ENCODE data around the gene ZBTB40. TPM values are rescaled to one million over a fixed set of nuclear protein-coding genes. Genes with fewer than 3 reads are reported as not detected.

The ZBTB40 gene
- total and polyA plus RNA-seq, 4 experiments from 2014 or later: 0.81 to 50.6 (median 26.5) TPM

- no peak overlapping the region for H3K27ac ChIP-seq (ENCODE audit: low read depth, low read length)
- H3K27me3 ChIP-seq (ENCODE audit: insufficient read depth, low read length): no peaks in the 10 kb centered on the region
- Mint-ChIP-seq H3K9me3 (peaks cover 0 to 27% (median 15%) of the 10 kb centered on the region in 8 donors), H3K36me3 (peaks cover 17 to 39% of the 10 kb centered on the region in 2 donors), H3K27me3 (no peaks in the 10 kb centered on the region), H3K27ac (peak overlapping the region in 1 of 7 donors; percentile 31), H3K4me1 (peaks cover 20 to 43% (median 28%) of the 10 kb centered on the region in 4 donors), H3K4me3 (peak overlapping the region in 3 of 8 donors; percentile 8 to 40 (median 12))
- ChIA-PET POLR2A (ENCODE audit: partially characterized antibody) (no interaction called here), CTCF (ENCODE audit: partially characterized antibody) (no interaction called here)
- DNase-seq: no peak
- H3K9me3 ChIP-seq (ENCODE audit: control insufficient read depth in 1 of 2, low read length in 2 of 2): no peaks in the 10 kb centered on the region
- H3K4me3 ChIP-seq (ENCODE audit: low read length in 2 of 2): no peak overlapping the region
- intact Hi-C loops (cut with micrococcal nuclease): no loop called here
- no peaks in the 10 kb centered on the region for H3K4me1 ChIP-seq (ENCODE audit: insufficient read depth, low read length)
- no peaks in the 10 kb centered on the region for H3K36me3 ChIP-seq (ENCODE audit: insufficient read depth, low read length)
These were observed 33.2 kb downstream of the ZBTB40 start for GRCh38 chr1:22484706-22485345.

- intact Hi-C loops (cut with micrococcal nuclease): no loop called here
- Histone ChIP-seq H3K4me1 (ENCODE audit: insufficient read depth, low read length) (no peaks in the 10 kb centered on the region), H3K4me3 (ENCODE audit: low read length in 2 of 2) (no peak overlapping the region), H3K27me3 (ENCODE audit: insufficient read depth, low read length) (no peaks in the 10 kb centered on the region), H3K27ac (ENCODE audit: low read depth, low read length) (no peak overlapping the region), H3K36me3 (ENCODE audit: insufficient read depth, low read length) (no peaks in the 10 kb centered on the region), H3K9me3 (ENCODE audit: control insufficient read depth in 1 of 2, low read length in 2 of 2) (no peaks in the 10 kb centered on the region)
- H3K36me3 Mint-ChIP-seq: peaks cover 20 to 37% of the 10 kb centered on the region in 2 donors
- H3K4me3 Mint-ChIP-seq: no peak overlapping the region
- H3K27ac Mint-ChIP-seq: no peak overlapping the region
- no peak for DNase-seq
- CTCF ChIA-PET (ENCODE audit: partially characterized antibody): no interaction called here
- no peaks in the 10 kb centered on the region for H3K27me3 Mint-ChIP-seq
- POLR2A ChIA-PET (ENCODE audit: partially characterized antibody): no interaction called here
- H3K4me1 Mint-ChIP-seq: peaks cover 20 to 37% (median 28%) of the 10 kb centered on the region in 4 donors
- peaks cover 0 to 27% (median 15%) of the 10 kb centered on the region in 8 donors for H3K9me3 Mint-ChIP-seq
These were observed 33.8 kb downstream of the ZBTB40 start for GRCh38 chr1:22485431-22485830.

- Mint-ChIP-seq H3K9me3 (peaks cover 0 to 27% (median 14%) of the 10 kb centered on the region in 8 donors), H3K4me3 (no peak overlapping the region), H3K27ac (no peak overlapping the region), H3K27me3 (no peaks in the 10 kb centered on the region), H3K36me3 (peaks cover 37% of the 10 kb centered on the region in 2 donors), H3K4me1 (peaks cover 17 to 30% (median 23%) of the 10 kb centered on the region in 4 donors)
- no peaks in the 10 kb centered on the region for H3K4me1 ChIP-seq (ENCODE audit: insufficient read depth, low read length)
- CTCF ChIA-PET (ENCODE audit: partially characterized antibody): no interaction called here
- no peak for DNase-seq
- no peak overlapping the region for H3K4me3 ChIP-seq (ENCODE audit: low read length in 2 of 2)
- intact Hi-C loops (cut with micrococcal nuclease): no loop called here
- H3K27me3 ChIP-seq (ENCODE audit: insufficient read depth, low read length): no peaks in the 10 kb centered on the region
- no peak overlapping the region for H3K27ac ChIP-seq (ENCODE audit: low read depth, low read length)
- POLR2A ChIA-PET (ENCODE audit: partially characterized antibody): no interaction called here
- H3K36me3 ChIP-seq (ENCODE audit: insufficient read depth, low read length): no peaks in the 10 kb centered on the region
- no peaks in the 10 kb centered on the region for H3K9me3 ChIP-seq (ENCODE audit: control insufficient read depth in 1 of 2, low read length in 2 of 2)
These were observed 36.1 kb downstream of the ZBTB40 start for GRCh38 chr1:22487781-22488180.

GRCh38 chr1:22488319-22488718 lies 36.7 kb downstream of the ZBTB40 start:
- no peak for DNase-seq
- intact Hi-C loops (cut with micrococcal nuclease): no loop called here
- H3K27me3 ChIP-seq (ENCODE audit: insufficient read depth, low read length): no peaks in the 10 kb centered on the region
- H3K4me1 ChIP-seq (ENCODE audit: insufficient read depth, low read length): no peaks in the 10 kb centered on the region
- Mint-ChIP-seq H3K4me3 (no peak overlapping the region), H3K9me3 (peaks cover 0 to 23% (median 10%) of the 10 kb centered on the region in 8 donors), H3K36me3 (peaks cover 39 to 42% of the 10 kb centered on the region in 2 donors), H3K27me3 (no peaks in the 10 kb centered on the region), H3K4me1 (peaks cover 13 to 26% (median 19%) of the 10 kb centered on the region in 4 donors), H3K27ac (no peak overlapping the region)
- H3K4me3 ChIP-seq (ENCODE audit: low read length in 2 of 2): no peak overlapping the region
- no peaks in the 10 kb centered on the region for H3K36me3 ChIP-seq (ENCODE audit: insufficient read depth, low read length)
- no peak overlapping the region for H3K27ac ChIP-seq (ENCODE audit: low read depth, low read length)
- ChIA-PET CTCF (ENCODE audit: partially characterized antibody) (no interaction called here), POLR2A (ENCODE audit: partially characterized antibody) (no interaction called here)
- H3K9me3 ChIP-seq (ENCODE audit: control insufficient read depth in 1 of 2, low read length in 2 of 2): no peaks in the 10 kb centered on the region

- CTCF ChIA-PET (ENCODE audit: partially characterized antibody): no interaction called here
These were observed 37.6 kb downstream of the ZBTB40 start for GRCh38 chr1:22489278-22489677.

GRCh38 chr1:22489823-22490222 lies 38.2 kb downstream of the ZBTB40 start:
- Mint-ChIP-seq H3K4me3 (no peak overlapping the region), H3K27me3 (no peaks in the 10 kb centered on the region), H3K36me3 (peaks cover 38 to 47% of the 10 kb centered on the region in 2 donors), H3K27ac (no peak overlapping the region), H3K4me1 (peaks cover 11 to 13% (median 11%) of the 10 kb centered on the region in 4 donors), H3K9me3 (peaks cover 0 to 8% (median 3%) of the 10 kb centered on the region in 8 donors)
- Histone ChIP-seq H3K36me3 (ENCODE audit: insufficient read depth, low read length) (peaks cover 7% of the 10 kb centered on the region), H3K27me3 (ENCODE audit: insufficient read depth, low read length) (no peaks in the 10 kb centered on the region), H3K4me3 (ENCODE audit: low read length in 2 of 2) (no peak overlapping the region), H3K27ac (ENCODE audit: low read depth, low read length) (no peak overlapping the region), H3K9me3 (ENCODE audit: control insufficient read depth in 1 of 2, low read length in 2 of 2) (no peaks in the 10 kb centered on the region), H3K4me1 (ENCODE audit: insufficient read depth, low read length) (no peaks in the 10 kb centered on the region)
- POLR2A ChIA-PET (ENCODE audit: partially characterized antibody): no interaction called here
- intact Hi-C loops (cut with micrococcal nuclease): no loop called here
- CTCF ChIA-PET (ENCODE audit: partially characterized antibody): no interaction called here
- DNase-seq: no peak

More at GRCh38 chr1:22489278-22489677, 37.6 kb downstream of the ZBTB40 start:
- Histone ChIP-seq H3K9me3 (ENCODE audit: control insufficient read depth in 1 of 2, low read length in 2 of 2) (no peaks in the 10 kb centered on the region), H3K27ac (ENCODE audit: low read depth, low read length) (no peak overlapping the region), H3K4me1 (ENCODE audit: insufficient read depth, low read length) (no peaks in the 10 kb centered on the region), H3K4me3 (ENCODE audit: low read length in 2 of 2) (no peak overlapping the region), H3K27me3 (ENCODE audit: insufficient read depth, low read length) (no peaks in the 10 kb centered on the region), H3K36me3 (ENCODE audit: insufficient read depth, low read length) (peaks cover 5% of the 10 kb centered on the region)
- no peaks in the 10 kb centered on the region for H3K27me3 Mint-ChIP-seq
- no peak overlapping the region for H3K4me3 Mint-ChIP-seq
- no peak overlapping the region for H3K27ac Mint-ChIP-seq
- peaks cover 38 to 46% of the 10 kb centered on the region in 2 donors for H3K36me3 Mint-ChIP-seq
- POLR2A ChIA-PET (ENCODE audit: partially characterized antibody): no interaction called here
- DNase-seq: no peak
- H3K4me1 Mint-ChIP-seq: peaks cover 12 to 18% (median 17%) of the 10 kb centered on the region in 4 donors
- peaks cover 0 to 13% (median 3%) of the 10 kb centered on the region in 8 donors for H3K9me3 Mint-ChIP-seq
- intact Hi-C loops (cut with micrococcal nuclease): no loop called here

- Histone ChIP-seq H3K4me1 (ENCODE audit: insufficient read depth, low read length) (no peaks in the 10 kb centered on the region), H3K36me3 (ENCODE audit: insufficient read depth, low read length) (peaks cover 7% of the 10 kb centered on the region), H3K4me3 (ENCODE audit: low read length in 2 of 2) (no peak overlapping the region), H3K27ac (ENCODE audit: low read depth, low read length) (no peak overlapping the region), H3K9me3 (ENCODE audit: control insufficient read depth in 1 of 2, low read length in 2 of 2) (no peaks in the 10 kb centered on the region), H3K27me3 (ENCODE audit: insufficient read depth, low read length) (no peaks in the 10 kb centered on the region)
- Mint-ChIP-seq H3K4me3 (no peak overlapping the region), H3K27me3 (no peaks in the 10 kb centered on the region), H3K4me1 (peaks cover 7 to 10% (median 8%) of the 10 kb centered on the region in 4 donors), H3K36me3 (peaks cover 40 to 48% of the 10 kb centered on the region in 2 donors), H3K9me3 (peaks cover 0 to 5% (median 1%) of the 10 kb centered on the region in 8 donors), H3K27ac (peak overlapping the region in 1 of 7 donors; percentile 31)
- intact Hi-C loops (cut with micrococcal nuclease): no loop called here
- ChIA-PET POLR2A (ENCODE audit: partially characterized antibody) (no interaction called here), CTCF (ENCODE audit: partially characterized antibody) (no interaction called here)
- no peak for DNase-seq
These were observed 38.7 kb downstream of the ZBTB40 start for GRCh38 chr1:22490309-22490708.

All from CD4-positive, alpha-beta memory T cell (primary cell).